GM06990 (cell line): Measurements from ENCODE around the gene MRGPRG.

ENCODE experiments used
- DNase-seq: peaks from one replicate; pipeline ENCODE4 v3.0.0-alpha.2; 2011; ENCODE audit not compliant: insufficient read length; ENCODE audit errors: extremely low read depth
- H3K27me3 ChIP-seq: replicated peaks from 2 replicates; pipeline ENCODE4 v1.6.0; 2011; ENCODE audit warnings: low read length; ENCODE audit not compliant: control insufficient read depth, insufficient read depth
- H3K36me3 ChIP-seq: 2 replicates; pipeline ENCODE4 v1.5.1; 2011; ENCODE audit warnings: low read length; ENCODE audit not compliant: control insufficient read depth, insufficient read depth
- H3K4me3 ChIP-seq: replicated peaks from 2 replicates; pipeline ENCODE4 v1.5.1; 2011; ENCODE audit warnings: low read depth, mild to moderate bottlenecking, control low read depth, low read length
- CTCF ChIP-seq: IDR thresholded peaks from 2 replicates; pipeline ENCODE4 v1.5.1; 2011; ENCODE audit warnings: low read length, control low read depth, mild to moderate bottlenecking, inconsistent platforms; ENCODE audit not compliant: insufficient read depth, poor library complexity, severe bottlenecking

The MRGPRG gene

GRCh38 chr11:3181725-3182461, 36.7 kb downstream of the MRGPRG start:
- no peak for TF ChIP-seq CTCF
- no peak for DNase-seq
- Histone ChIP-seq H3K4me3 (no peak overlapping the region), H3K27me3 (no peaks in the 10 kb centered on the region), H3K36me3 (no peaks in the 10 kb centered on the region)

- Histone ChIP-seq H3K4me3 (no peak overlapping the region), H3K27me3 (no peaks in the 10 kb centered on the region), H3K36me3 (no peaks in the 10 kb centered on the region)
- TF ChIP-seq CTCF: no peak
- no peak for DNase-seq
Observed at GRCh38 chr11:3180869-3181268, 37.7 kb downstream of the MRGPRG start.

- DNase-seq: no peak
- no peak for TF ChIP-seq CTCF
- H3K36me3 ChIP-seq: no peaks in the 10 kb centered on the region
- no peak overlapping the region for H3K4me3 ChIP-seq
- H3K27me3 ChIP-seq: no peaks in the 10 kb centered on the region
Observed at GRCh38 chr11:3178349-3178748, 40.3 kb downstream of the MRGPRG start.

- Histone ChIP-seq H3K27me3 (no peaks in the 10 kb centered on the region), H3K36me3 (no peaks in the 10 kb centered on the region), H3K4me3 (no peak overlapping the region)
- no peak for TF ChIP-seq CTCF
- no peak for DNase-seq
Observed at GRCh38 chr11:3177931-3178330, 40.7 kb downstream of the MRGPRG start.

- Histone ChIP-seq H3K4me3 (no peak overlapping the region), H3K36me3 (no peaks in the 10 kb centered on the region), H3K27me3 (no peaks in the 10 kb centered on the region)
- no peak for TF ChIP-seq CTCF
- no peak for DNase-seq
Observed at GRCh38 chr11:3176487-3176886, 42.1 kb downstream of the MRGPRG start.

- H3K36me3 ChIP-seq: no peaks in the 10 kb centered on the region
- H3K27me3 ChIP-seq: no peaks in the 10 kb centered on the region; the same call in 1 of the 2 replicates
- no peak for TF ChIP-seq CTCF
- H3K4me3 ChIP-seq: no peak overlapping the region
- no peak for DNase-seq
Observed at GRCh38 chr11:3175194-3175593, 43.4 kb downstream of the MRGPRG start.
